GM21786 (cell line): ENCODE measurements around the gene HLA-DMA.
A peak's percentile ranks its signal among the peaks of the same experiment; 100 is the strongest.

Source experiments
- ATAC-seq: cut with Tn5 transposase; IDR thresholded peaks from one replicate; pipeline ENCODE4 v1.9.1; 2021; ENCODE audit not compliant: unreplicated experiment

Gene HLA-DMA

DNA sequence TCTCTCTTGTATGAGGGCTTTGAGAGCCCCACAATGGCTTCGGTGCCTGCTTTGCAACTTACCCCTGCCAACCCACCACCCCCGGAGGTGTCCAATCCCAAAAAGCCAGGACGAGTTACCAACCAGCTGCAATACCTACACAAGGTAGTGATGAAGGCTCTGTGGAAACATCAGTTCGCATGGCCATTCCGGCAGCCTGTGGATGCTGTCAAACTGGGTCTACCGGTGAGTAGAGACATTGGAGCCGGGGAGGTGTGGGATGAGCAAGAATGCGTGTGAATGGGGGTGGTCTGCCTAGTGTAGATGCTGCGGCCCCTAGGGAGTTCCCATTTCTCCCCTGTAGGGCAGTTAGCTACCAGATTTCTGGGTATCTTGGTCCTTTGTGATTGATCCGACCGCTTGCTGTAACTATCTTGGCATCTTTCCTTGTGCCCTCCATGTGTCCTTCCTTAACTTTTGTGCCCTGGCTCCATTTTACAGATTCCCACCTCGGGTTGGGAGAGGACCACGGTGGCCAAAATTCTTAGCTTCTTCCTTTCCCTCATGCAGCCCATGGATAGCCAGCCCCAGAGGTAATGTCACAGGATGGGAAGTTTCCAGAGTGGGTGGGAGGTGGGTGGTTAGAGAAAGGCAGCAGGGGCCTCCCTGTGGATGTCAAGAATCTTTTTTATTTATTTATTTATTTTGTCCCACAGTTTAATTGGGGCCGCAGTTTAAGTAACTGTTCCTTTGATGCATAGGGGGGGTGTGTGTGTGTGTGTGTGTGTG lies 21.8 kb upstream of the HLA-DMA start:
- no peak for ATAC-seq

DNA sequence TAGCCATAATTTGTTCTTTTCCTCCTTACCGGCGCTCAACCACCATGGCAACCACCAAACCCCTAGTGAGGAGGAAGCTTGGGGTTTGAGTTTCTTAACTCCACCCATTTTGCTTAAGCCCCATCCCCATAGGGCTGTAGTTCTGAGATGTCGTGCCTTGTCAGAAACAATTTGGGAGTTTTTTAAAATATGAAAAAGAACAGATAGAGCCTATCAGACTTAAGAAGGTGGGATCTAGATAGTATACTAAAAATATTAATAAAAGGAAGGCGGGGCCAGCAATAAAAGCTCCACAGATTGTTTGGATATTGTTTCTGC lies 21.1 kb upstream of the HLA-DMA start:
- no peak for ATAC-seq

DNA sequence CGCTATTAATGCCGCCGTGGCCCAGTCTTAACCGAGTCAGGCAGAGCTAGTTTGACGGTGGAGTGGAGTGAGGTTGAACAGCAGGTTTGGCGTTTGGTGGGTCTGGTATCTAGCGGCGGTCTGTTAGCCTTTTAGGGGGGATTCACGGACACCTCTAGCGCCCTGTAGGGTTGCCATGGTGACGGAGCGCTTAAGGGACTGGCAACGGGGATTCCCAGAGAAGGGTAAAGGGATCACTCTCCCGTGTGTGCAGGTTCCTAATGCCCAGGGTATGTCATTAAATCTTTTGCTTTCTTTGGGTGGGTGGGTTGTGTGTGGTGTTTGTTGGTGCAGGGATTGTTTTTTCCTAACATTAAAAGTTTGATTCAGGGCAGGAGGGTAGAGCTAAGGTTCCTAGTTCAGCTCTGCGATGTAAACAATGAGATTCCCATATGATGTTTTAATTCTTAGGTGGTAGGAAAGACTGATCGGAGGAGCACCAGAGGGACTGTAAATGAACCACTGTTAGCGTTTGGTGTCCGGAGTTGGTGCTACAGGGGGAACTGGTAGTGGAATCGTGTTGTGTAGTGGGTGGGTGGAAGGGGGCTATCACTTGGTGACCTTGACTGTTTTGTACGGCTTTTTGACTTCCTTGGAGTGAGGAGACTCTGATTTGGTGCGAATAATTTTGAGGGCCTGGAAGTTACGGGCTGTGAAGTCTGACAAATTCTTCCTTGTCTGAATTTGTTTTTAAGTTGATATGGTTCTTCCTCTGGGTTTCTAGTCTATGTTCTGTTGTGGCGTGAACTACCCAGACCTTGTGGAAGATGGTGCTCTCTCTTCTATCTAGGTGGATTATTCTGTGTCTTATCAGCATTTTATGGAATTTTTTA lies 20.5 kb upstream of the HLA-DMA start:
- ATAC-seq, result no peak

DNA sequence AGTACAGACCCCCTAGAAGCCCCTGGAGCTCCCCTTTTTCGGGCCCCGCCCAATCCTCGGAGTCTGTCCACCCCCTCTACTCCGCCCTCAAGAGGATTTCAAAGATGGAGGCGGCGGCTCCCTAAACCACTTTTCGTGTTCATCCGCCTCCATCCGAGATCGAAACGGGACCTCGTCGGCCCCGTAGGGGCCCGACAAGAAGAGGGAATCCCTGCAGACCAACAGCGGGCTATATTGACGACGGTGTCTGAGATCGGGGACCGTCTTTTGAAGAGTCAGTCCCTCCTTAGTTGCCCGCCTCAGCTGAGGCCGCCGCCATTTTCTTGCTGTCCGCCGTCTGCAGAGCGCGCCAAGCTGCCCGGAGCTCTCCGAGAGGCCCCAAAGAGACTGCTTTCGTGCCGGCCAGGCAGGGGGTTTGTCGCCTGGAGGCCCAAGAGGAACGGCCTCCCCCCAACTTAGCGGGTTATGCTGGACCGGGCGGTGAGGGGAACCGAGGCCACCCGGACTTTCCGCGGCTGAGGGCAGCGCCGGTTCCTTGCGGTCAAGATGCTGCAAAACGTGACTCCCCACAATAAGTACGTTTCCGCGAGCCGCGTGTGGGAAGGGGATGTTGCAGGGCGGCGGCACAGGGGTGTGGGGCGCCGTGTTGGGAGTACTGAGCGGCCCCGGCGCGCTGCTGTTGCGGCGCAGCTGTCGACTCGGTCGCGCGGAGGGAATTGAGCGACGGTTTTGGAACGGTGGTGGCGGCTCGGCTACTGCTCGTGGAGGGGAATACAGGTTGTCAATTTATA lies 19.7 kb upstream of the HLA-DMA start:
- ATAC-seq, result no peak

DNA sequence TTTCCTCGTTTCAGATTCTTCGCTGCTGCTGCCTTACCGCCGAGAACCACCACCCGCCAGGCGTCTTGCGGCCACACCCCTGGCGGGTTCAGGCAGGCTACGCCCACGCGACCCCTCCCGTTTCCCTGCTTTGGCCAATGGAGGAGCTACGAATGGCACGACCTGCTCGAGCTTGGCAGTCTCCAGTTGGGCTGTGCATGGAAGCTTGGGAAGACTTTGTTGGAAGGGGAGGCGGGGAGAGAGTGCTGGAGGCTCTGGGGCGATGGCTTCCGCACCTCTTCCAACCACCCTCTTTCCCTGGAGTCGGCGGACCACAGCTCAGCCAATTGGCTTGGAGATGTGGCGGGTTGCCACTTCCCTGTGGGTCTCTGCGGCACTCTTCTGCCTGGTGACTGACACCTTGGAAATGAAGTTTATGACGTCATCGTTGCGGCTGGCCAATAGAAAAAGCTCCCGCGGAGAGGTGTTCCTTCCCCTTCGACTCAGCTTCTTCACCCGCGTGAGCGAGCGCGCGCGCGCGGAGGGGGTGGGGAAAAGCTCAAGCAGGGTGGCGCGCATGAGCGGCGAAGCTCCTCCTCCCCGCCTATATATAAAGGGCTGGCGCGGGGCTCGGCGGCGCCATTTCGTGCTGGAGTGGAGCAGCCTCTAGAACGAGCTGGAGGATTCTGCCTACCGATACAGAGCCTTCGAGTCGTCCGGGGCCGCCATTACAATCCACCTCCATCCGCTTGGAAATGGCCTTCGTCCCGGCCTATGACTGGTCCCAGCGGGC lies 18.9 kb upstream of the HLA-DMA start:
- peak; percentile 53 for ATAC-seq

DNA sequence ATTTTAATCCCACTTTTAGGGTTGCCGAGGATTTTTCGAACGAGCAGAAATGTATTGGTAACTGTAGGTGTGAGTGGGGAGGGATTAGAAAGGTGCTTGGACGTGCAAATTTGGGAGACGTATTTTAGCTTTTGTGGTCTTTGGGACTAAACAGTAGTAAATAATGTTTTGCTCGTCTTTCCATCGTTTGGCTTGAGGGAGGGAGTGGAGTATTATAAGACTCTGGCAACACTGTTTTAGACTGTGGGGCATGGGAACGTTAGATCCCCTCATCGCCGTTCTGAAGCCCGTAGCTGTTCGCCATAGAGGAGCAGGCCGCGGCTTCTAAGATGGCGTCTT lies 18.3 kb upstream of the HLA-DMA start:
- ATAC-seq, result no peak

DNA sequence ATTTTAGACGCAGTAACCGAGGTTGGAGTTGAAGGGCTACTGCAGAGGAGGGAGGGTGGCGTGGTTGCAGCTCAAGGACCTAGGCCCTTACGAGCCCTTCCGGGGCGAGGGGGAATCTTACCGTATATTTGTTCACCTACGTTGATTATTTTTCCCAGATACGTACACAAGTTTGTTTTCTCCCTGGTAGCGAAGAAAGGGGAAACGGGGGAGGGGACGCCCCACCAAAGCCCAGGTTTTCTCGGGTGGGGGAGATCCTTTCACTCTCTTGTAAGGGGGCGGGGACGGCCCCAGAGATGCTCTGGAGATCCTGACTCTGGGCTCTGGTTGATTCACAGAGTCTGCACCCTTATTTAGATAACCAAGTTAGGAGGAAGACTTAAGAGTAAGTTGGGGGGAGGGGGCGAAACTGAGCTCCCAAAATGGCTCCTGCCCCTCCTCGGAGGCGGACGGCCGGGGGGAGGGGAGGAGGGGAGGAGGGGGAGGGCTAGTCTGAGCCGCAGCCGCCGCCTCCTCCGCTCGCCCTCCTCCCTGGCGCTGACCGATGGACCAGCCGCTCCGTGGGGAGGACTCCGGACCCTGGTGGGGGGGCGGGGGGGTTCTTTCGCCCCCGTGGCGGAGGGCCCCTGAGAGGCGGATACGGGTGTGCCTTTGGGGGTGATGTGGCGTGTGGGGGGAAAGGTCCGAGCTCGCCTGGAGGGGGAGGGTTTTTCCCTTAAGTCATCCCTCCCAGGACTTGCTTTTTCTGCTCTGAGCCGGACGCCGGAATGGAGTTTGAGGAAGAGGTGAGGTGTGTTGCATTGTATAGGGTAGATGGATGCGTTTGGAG lies 17.7 kb upstream of the HLA-DMA start:
- ATAC-seq, result no peak

DNA sequence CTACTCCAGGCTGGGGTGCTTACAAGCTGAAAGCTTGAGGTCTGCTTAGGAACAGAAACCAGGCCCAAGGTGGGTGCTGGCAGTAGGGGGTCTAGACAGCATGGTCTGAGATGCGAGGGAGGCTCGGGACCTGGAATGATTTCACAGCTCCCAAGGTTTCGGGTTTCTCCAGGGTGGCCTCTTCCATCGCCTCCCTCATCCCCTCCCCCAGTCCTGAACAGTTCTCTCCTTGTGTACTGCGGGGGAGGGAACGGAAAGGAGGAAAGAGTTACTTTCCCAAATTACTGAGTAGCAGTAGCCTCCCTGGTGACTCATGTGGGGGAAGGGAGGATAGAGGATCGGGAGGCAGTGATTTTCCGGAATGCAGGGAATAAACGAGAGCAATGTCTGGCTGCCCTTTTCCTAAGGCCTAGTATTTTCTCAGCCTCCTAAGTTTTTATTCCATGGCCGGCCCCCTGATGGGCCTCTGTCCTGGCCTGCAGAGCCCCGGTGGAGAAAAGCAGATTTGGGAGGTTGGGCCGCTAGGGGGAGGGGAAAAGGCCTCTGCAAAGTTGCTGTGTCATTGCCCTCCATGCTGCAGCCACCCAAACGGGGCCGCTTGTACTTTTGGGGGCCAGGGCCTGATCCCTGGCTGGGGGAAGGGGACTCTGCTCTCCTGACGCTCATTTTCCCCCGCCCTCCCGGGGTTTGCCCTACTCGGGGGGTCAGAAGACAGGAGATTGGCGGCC lies 17.0 kb upstream of the HLA-DMA start:
- ATAC-seq, result no peak

DNA sequence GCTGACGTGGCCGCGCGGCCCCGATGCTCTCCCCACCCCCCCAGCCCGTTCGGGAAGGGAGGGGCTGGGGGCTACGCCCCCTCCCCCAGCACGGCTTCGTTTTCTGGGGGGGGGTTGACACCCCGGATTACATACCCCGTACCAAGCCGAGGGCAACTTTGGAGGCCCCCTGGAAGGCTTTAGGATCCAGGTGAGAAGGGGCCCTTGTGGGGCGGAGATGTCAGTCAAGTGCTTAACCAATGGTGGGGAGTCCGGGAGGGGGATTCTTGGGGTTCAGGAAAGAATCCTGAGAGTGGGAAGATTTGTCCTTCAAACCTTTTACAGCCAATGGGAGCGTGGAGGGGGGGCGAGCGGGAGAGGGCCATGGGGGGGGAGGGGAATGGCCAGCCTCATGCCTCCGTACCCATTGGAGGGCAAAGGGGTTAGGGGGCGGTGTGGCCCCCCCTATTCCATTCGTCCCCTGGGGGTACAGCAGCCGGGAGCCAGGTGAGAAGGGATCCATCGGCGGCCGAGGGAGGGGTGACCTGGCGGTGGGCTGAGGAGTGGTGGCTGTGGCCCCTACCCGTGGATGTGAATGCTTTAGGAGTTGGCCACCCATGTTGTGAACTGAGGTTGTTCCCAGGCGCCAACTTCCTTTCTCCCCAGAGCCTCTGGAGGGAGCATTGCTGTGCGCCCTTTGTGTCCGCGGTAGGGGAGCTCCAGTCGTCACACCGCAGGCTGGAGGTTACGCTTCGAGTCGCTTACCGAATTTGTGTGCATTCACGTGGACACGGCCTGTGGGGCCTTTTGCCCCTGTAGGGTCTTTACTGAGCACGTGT lies 16.2 kb upstream of the HLA-DMA start:
- no peak for ATAC-seq

DNA sequence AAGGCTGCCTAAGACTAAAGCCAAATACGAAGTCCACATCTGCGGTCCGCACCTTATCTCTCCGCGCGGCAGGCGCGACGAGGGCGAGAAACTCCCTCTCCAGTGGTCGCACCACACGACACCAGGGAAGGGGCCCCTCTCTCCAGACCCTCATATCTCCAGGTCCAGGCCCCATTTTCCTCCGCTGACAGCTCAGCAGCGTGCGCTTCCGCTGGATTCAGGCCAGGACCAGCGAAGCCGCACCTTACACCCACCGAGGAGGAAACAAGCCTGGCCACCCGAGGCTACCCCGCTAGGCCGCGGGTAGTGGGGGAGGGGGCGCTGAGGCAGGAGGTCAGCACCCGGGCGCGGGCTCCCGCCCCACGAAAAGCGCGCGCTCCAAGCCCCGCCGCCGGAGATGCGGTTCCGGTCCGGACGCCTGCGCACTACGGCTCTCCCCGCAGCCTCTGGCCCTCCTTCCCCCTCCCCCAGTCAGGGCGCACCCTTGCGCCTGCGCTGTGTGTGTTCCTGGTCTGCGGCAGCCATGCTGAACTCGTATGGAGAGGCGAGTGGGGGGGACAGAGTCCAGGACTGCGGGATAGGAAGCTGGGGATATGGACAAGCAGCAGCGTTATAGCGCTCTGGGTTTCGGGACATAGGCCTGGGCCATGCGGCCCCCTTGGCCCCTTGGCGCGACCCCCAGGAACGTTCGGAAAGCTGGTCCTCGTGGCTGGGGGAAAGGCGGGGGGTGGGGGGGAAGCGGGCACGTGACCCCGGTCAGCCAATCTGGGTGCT lies 15.4 kb upstream of the HLA-DMA start, which contains the start of gene BRD2:
Gene BRD2 (plus strand): TSS at position 502 of the 774 bp plus-strand sequence. CDS start 4,305 bp downstream, outside the sequence.
- no peak for ATAC-seq

DNA sequence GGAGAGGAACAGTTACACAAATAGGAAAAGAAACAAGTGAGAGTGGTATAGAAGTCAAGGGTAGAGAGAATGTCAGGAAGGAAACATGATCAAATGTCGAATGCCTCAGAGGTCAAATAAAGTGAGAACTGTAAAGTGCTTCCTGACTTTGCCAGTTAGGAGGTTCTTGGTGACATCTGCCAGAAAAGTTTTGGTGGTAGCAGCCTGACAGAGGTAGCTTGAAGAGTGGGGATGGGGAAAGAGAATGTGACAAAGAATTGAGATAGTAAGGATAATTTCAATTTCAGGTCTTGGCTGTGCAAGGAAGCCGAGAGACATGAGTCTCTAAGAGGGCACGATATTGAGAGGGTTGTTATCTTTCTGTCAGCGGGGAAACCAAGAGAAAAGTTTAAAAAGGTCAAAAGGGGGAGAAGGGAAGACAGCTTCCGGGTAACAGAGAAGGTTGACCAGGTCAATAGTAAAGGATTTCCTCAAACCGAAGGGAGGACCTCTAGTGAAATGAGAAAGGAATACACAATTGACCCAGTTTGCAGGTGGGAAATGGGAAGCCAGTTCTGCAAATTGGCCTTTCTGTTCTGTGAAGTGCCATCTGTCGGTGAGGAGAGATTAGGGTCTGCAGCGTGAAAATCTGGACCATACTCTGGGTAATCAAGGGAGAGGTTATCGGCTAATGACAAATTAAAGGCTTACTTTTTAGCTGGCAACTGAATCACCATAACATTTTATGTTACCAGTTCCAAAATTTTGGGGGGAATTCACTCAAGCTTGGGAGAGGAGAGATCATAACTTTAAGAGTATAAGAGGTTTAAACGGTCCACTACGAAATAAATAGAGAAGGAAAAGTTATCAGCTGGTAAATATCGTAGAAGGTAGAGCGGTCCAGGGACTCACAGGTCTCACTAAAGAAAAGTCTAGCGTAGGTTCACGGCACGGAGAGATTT lies 14.5 kb upstream of the HLA-DMA start:
- no peak for ATAC-seq

DNA sequence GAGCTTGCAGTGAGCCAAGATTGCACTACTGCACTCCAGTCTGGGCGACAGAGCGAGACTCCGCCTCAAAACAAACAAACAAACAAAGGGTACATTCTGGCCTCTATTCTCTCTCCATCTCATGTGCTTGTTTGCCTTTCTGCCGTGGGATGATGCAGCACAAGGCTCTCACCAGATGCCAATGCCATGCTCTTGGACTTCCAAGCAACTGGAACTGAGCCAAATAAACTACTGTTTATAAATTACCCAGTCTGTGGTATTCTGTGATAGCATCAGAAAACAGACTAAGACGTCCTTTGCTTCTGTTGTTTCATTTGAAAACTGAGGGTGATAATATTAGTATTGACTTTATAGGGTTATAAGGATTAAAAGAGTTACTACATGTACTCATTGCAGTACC lies 11.9 kb upstream of the HLA-DMA start:
- no peak for ATAC-seq

DNA sequence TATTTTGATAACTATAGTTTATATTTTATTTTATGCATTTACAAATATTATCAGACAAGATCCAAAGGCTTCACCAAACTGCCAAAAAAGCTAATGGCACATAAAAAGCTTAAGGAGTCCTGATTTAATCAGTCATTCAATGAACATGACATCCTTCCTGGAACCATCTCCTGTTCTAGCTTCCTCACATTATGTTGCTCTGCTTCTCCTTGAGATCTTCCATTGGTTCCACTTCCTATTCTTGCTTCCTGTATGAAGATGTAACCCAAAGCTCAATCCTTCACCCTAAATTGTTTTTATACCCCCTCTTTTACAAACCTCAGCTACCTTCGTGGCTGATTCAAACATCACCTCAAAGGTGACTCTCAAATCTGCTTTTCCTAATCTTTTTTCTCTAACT lies 11.0 kb upstream of the HLA-DMA start:
- no peak for ATAC-seq

DNA sequence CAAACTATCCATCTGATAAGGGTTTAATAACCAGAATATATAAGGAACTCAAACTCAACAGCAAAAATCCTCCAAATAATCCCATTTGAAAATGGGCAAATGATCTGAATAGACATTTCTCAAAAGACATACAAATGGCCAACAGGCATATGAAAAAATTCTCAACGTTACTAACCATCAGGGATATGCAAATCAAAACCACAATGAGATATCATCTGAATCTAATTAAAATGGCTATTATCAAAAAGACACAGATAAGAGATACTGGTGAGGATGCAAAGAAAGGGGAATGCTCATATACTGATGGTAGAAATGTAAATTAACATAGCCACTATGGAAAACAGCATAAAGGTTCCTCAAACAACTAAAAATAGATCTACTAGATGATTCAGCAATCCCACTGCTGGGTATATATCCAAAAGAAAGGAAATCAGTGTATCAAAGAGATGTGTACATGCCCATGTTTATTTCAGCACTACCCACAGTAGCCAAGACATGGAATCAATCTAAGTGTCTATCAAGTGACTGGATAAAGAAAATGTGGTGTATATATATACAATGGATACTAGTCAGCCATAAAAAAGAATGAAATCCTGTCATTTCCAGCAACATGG lies 9.4 kb upstream of the HLA-DMA start:
- no peak for ATAC-seq

DNA sequence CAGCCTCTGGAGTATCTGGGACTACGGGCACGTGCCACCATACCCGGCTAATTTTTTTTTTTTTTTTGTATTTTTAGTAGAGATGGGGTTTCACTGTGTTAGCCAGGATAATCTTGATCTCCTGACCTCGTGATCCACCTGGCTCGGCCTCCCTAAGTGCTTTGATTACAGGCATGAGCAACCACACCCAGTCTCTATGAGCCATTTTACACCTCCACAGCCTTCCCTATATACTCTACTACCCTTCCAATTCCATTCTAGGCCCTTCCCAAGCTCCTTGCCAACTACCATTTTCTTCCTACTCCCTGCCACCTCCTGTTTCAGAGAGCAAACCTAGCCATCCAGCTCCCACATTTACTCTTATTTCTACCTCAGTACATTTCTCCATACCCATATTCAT lies 7.7 kb upstream of the HLA-DMA start:
- ATAC-seq, result no peak

DNA sequence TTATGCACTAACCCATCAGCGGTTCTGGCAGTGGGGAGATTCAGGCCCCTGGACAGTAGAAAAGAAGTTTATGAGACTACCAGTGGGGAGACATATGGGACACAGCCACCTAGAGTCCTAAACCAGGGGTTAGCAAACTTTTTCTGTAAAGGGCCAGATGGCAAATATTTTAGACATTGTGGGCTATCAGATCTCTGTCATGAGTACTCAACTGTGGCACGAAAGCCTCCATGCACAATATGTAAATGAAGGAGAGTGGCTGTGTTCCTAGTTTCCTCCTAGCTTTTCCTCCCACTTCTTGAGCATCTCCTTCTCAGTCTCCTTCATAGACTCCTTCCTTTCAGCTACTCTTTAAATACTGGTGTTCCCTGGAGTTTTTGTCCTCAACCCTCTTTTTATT lies 3.3 kb upstream of the HLA-DMA start:
- no peak for ATAC-seq
